A549 (cell line): ENCODE measurements around the gene GFOD2. TPM values are rescaled to one million over a fixed set of nuclear protein-coding genes. Genes with fewer than 3 reads are reported as not detected.

Source experiments
- ATAC-seq, 2 experiments: fragments of 200-7000 bp in 1 of 2; fragments of >200 bp in 1 of 2; cut with Nextera tagmentation in 1 of 2; cut with Tn5 transposase in 1 of 2; 3 replicates each; pipeline versions ENCODE4 v1.8.0 to v1.9.1; 2018 to 2020; ENCODE audit warnings: mild to moderate bottlenecking in 1 of 2, moderate library complexity in 1 of 2
- CTCF ChIA-PET: fragments of 300-600 bp; sonication (Branson Sonifier 250); formaldehyde crosslinking; extraction: SDS; loops from one replicate; lab custom pipeline; 2021; ENCODE audit warnings: antibody characterized with exemption, inconsistent platforms; lab: Yijun Ruan, JAX
- POLR2A ChIA-PET: fragments of 350-600 bp; formaldehyde crosslinking; extraction: SDS; loops from one replicate; lab custom pipeline; 2021; ENCODE audit warnings: antibody characterized with exemption, inconsistent platforms; lab: Yijun Ruan, JAX
- DNase-seq, 2 experiments: peaks; one replicate each; pipeline versions ENCODE4 v3.0.0 to v3.0.0-alpha.2; 2011 to 2016; ENCODE audit warnings: low read depth in 1 of 2, low spot score in 1 of 2
- FAIRE-seq: peaks from 2 replicates; lab custom pipeline; 2011; peaks lifted over from hg19 to GRCh38; lab: Jason Lieb, UNC
- H3K27ac ChIP-seq, 2 experiments: fragments of >200 bp; sonication (Bioruptor Twin); formaldehyde crosslinking; 3 replicates each; pipeline ENCODE4 v1.5.1; 2016 to 2017
- H3K4me1 ChIP-seq: fragments of >200 bp; sonication (Bioruptor Twin); formaldehyde crosslinking; 3 replicates; pipeline ENCODE4 v1.6.1; 2016
- H3K4me2 ChIP-seq: fragments of >200 bp; sonication (Bioruptor Twin); formaldehyde crosslinking; 3 replicates; pipeline ENCODE4 v1.6.1; 2016
- H3K4me3 ChIP-seq: fragments of >200 bp; sonication (Bioruptor Twin); formaldehyde crosslinking; 3 replicates; pipeline ENCODE4 v1.5.1; 2016
- H3K9me3 ChIP-seq: fragments of >200 bp; sonication (Bioruptor Twin); formaldehyde crosslinking; 3 replicates; pipeline ENCODE4 v1.6.1; 2016
- BCL3 ChIP-seq: fragments of >200 bp; sonication (Bioruptor Twin); formaldehyde crosslinking; IDR thresholded peaks from 3 replicates; pipeline ENCODE4 v1.6.1; 2016
- BHLHE40 ChIP-seq: IDR thresholded peaks from 2 replicates; pipeline ENCODE4 v1.6.1; 2012; ENCODE audit warnings: low read depth, low read length, inconsistent platforms
- CBX8 ChIP-seq: fragments of 200-600 bp; sonication (generic); IDR thresholded peaks from 2 replicates; pipeline ENCODE4 v1.6.1; 2016
- CTCF ChIP-seq: fragments of >200 bp; sonication (Bioruptor Twin); formaldehyde crosslinking; IDR thresholded peaks from 3 replicates; pipeline ENCODE4 v1.5.1; 2016
- EHF ChIP-seq: fragments of 250-450 bp; sonication (Bioruptor Pico); IDR thresholded peaks from 2 replicates; pipeline ENCODE4 v1.5.0; 2020; ENCODE audit warnings: mild to moderate bottlenecking
- FOSB ChIP-seq: fragments of 250-450 bp; sonication (Bioruptor Pico); IDR thresholded peaks from 2 replicates; pipeline ENCODE4 v1.5.0; 2020; ENCODE audit warnings: mild to moderate bottlenecking, moderate library complexity
- FOXS1 ChIP-seq: fragments of 250-450 bp; sonication (Bioruptor Pico); IDR thresholded peaks from 2 replicates; pipeline ENCODE4 v1.5.0; 2020; ENCODE audit warnings: mild to moderate bottlenecking, moderate library complexity
- GATA3 ChIP-seq: IDR thresholded peaks from 2 replicates; pipeline ENCODE4 v1.6.1; 2012; ENCODE audit warnings: borderline replicate concordance
- HDAC2 ChIP-seq: fragments of 200-600 bp; sonication (generic); IDR thresholded peaks from 2 replicates; pipeline ENCODE4 v1.6.1; 2016
- KDM5A ChIP-seq: fragments of 200-600 bp; sonication (generic); IDR thresholded peaks from 2 replicates; pipeline ENCODE4 v1.6.1; 2016; ENCODE audit warnings: antibody characterized with exemption, mild to moderate bottlenecking
- MYC ChIP-seq: IDR thresholded peaks from 2 replicates; pipeline ENCODE4 v1.6.1; 2012; ENCODE audit warnings: mild to moderate bottlenecking, inconsistent platforms, low read length, improper control_type of control experiment, borderline replicate concordance
- NFE2L2 ChIP-seq: fragments of 150-350 bp; conservative IDR thresholded peaks from 2 replicates; pipeline ENCODE4 v1.6.1; 2014; ENCODE audit warnings: low read length
- RARB ChIP-seq: fragments of 250-450 bp; sonication (Bioruptor Pico); IDR thresholded peaks from 2 replicates; pipeline ENCODE4 v1.8.0; 2021; ENCODE audit warnings: mild to moderate bottlenecking, moderate library complexity
- TP53 ChIP-seq: fragments of 250-450 bp; sonication (Bioruptor Pico); IDR thresholded peaks from 2 replicates; pipeline ENCODE4 v1.5.0; 2021; ENCODE audit warnings: mild to moderate bottlenecking, moderate library complexity
- ZC3H11A ChIP-seq: fragments of 450-650 bp; IDR thresholded peaks from 2 replicates; pipeline ENCODE4 v1.6.1; 2014; ENCODE audit warnings: antibody characterized with exemption, mild to moderate bottlenecking
- WGBS: methylation state at CpG from one replicate; pipeline ENCODE4 v1.1.6; 2017; ENCODE audit errors: missing lambda C conversion rate; 5-methylcytosine and 5-hydroxymethylcytosine counted together
- polyA plus RNA-seq, 4 experiments: library from polyadenylated mRNA; depleted of rRNA in 3 of 4; stranded (reverse); fragments of >200 nt; fragmentation: RNase III in 1 of 4; extraction: RNeasy Plus Mini Kit Qiagen cat#74134 plus additional on column Dnase treatment in 1 of 4; gene quantifications; 2 replicates in 3 of 4; 3 replicates in 1 of 4; pipeline ENCODE4 v1.2.3, GENCODE V29; 2011 to 2017
- TF ChIP-seq, protein P1 (sequence below): fragments of 250-450 bp; sonication (Bioruptor Pico); IDR thresholded peaks from 2 replicates; pipeline ENCODE4 v1.5.0; 2021; ENCODE audit warnings: mild to moderate bottlenecking, moderate library complexity, borderline replicate concordance
- TF ChIP-seq, protein P2 (sequence below): IDR thresholded peaks from 2 replicates; pipeline ENCODE4 v1.6.1; 2012

GFOD2 gene
- polyA plus RNA-seq, 2 of the 4 experiments (the other 2 are of a cell fraction), result 10.3 to 16.4 TPM

DNA sequence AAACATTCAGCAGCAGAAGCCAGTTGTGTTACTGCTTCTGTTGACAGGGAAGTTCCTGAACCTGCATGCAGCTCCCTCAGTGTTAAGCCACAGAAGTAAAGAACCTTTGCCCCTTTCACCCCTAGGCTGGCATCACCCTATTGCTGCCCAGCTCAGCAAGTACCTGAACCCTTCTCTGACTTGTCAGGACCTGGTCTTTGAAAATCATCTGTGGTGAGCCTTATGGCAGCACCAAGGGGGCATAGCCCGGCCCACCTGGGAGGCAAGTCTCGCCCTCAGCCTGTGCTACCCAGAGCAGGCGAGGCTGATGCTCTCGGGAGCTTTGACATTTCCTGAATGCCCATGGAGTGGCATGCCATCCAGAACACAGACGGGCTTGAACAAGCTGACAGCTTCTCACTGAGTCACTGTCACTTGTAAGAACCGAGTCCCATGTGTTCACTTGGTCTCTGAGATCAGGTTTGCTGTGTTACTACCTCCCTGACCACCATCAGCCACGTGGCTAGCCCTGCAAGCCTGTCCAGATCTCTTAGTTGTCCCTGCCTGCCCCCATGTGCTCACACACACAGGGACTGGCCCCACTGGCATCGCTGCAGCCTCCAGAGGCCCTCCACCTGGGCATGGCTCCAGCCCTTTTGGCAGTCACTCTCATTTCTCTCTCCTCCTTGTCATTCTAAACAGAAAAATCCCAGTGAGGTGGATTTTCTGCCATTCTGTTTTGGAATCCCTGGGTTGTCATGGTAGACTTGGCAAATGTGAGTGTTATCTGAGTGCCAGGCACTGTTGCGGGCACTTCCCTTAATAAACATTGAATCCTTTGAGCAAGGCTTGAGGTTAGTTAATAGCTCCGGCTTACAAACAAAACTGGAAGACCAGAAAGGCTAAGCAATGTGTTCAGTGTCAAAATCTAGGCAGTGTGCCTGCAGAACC is 77.1 kb downstream of the GFOD2 start:
- DNase-seq (no peak), ATAC-seq (peak; percentile 20 to 22; a peak in 2 of 6 replicates), FAIRE-seq (no peak)
- POLR2A ChIA-PET, result interaction anchor here (0.5 kb wide), 1 partner anchor 87 kb away, joined by 3 read pairs; no protein-coding TSS in a partner anchor
- Histone ChIP-seq H3K9me3 (no peaks in the 10 kb centered on the region), H3K27ac (no peak overlapping the region), H3K4me2 (no peak overlapping the region), H3K4me3 (no peak overlapping the region), H3K4me1 (0 out of 3 replicates have a peak, but pooled peaks cover 3% of the 10 kb centered on the region)
- TF ChIP-seq RARB (CRISPR knock-in tag) (no peak), CTCF (no peak)
- WGBS, result 54% methylated on average over 10 of the region's 10 CpGs
- CTCF ChIA-PET, result interaction anchor here (0.6 to 17.9 kb wide), 11 partner anchors 9 to 560 kb away, joined by 3 to 205 read pairs (median 4); partner anchors contain the start of gene CTCF

GRCh38 chr16:67637625-67638024 is 81.5 kb downstream of the GFOD2 start:
- ATAC-seq, result no peak
- Histone ChIP-seq H3K4me1 (no peaks in the 10 kb centered on the region), H3K9me3 (no peaks in the 10 kb centered on the region), H3K4me2 (no peak overlapping the region)
- CTCF ChIA-PET, result interaction anchor here (0.9 to 17.9 kb wide), 5 partner anchors 9 to 115 kb away, joined by 3 to 205 read pairs (median 7); no protein-coding TSS in a partner anchor
- no peak for FAIRE-seq
- no peak for TF ChIP-seq HDAC2
- TF ChIP-seq, protein P1, sequence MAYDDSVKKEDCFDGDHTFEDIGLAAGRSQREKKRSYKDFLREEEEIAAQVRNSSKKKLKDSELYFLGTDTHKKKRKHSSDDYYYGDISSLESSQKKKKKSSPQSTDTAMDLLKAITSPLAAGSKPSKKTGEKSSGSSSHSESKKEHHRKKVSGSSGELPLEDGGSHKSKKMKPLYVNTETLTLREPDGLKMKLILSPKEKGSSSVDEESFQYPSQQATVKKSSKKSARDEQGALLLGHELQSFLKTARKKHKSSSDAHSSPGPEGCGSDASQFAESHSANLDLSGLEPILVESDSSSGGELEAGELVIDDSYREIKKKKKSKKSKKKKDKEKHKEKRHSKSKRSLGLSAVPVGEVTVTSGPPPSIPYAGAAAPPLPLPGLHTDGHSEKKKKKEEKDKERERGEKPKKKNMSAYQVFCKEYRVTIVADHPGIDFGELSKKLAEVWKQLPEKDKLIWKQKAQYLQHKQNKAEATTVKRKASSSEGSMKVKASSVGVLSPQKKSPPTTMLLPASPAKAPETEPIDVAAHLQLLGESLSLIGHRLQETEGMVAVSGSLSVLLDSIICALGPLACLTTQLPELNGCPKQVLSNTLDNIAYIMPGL (CRISPR knock-in tag), result no peak
- TF ChIP-seq, all 56 proteins: peak for 0
- 95% methylated on average over 12 of the region's 12 CpGs for WGBS
- Histone ChIP-seq H3K27ac (no peak overlapping the region), H3K4me3 (no peak overlapping the region)
- POLR2A ChIA-PET, result no interaction called here
- DNase-seq, result no peak

DNA sequence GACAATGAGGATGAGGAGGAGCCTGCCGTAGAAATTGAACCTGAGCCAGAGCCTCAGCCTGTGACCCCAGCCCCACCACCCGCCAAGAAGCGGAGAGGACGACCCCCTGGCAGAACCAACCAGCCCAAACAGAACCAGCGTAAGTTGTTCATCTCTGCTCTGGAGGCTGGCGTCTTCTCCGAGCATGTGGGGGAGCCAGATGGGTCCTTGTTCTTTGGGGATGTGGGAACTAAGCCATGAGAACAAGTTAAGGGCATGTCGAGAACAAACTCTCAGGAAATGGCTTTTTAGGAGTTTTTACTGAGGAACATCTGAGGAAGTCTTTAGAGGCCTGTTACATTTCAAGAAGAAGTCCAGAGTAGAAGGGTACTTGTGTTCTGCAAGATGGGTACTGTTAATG is 82.4 kb downstream of the GFOD2 start:
- Histone ChIP-seq H3K4me3 (no peak overlapping the region), H3K4me2 (no peak overlapping the region), H3K27ac (no peak overlapping the region), H3K4me1 (no peaks in the 10 kb centered on the region), H3K9me3 (no peaks in the 10 kb centered on the region)
- ChIA-PET POLR2A (no interaction called here), CTCF (interaction anchor here (1.5 to 17.9 kb wide), 2 partner anchors 114 to 116 kb away, joined by 5 to 205 read pairs; no protein-coding TSS in a partner anchor)
- TF ChIP-seq GATA3, result no peak
- TF ChIP-seq FOSB (CRISPR knock-in tag), result no peak
- no peak for TF ChIP-seq CBX8
- no peak for TF ChIP-seq ZC3H11A
- TF ChIP-seq BCL3, result no peak
- TF ChIP-seq MYC, result no peak
- TF ChIP-seq KDM5A, result no peak
- TF ChIP-seq, protein P2, sequence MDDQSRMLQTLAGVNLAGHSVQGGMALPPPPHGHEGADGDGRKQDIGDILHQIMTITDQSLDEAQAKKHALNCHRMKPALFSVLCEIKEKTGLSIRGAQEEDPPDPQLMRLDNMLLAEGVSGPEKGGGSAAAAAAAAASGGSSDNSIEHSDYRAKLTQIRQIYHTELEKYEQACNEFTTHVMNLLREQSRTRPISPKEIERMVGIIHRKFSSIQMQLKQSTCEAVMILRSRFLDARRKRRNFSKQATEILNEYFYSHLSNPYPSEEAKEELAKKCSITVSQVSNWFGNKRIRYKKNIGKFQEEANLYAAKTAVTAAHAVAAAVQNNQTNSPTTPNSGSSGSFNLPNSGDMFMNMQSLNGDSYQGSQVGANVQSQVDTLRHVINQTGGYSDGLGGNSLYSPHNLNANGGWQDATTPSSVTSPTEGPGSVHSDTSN, result no peak
- no peak for TF ChIP-seq TP53 (CRISPR knock-in tag)
- no peak for TF ChIP-seq FOXS1 (CRISPR knock-in tag)
- no peak for TF ChIP-seq NFE2L2
- no peak for TF ChIP-seq BHLHE40
- no peak for TF ChIP-seq EHF (CRISPR knock-in tag)
- ATAC-seq (no peak), DNase-seq (no peak), FAIRE-seq (no peak)
- 77% methylated on average over 8 of the region's 8 CpGs for WGBS
